Sigmoid colon (tissue), 4 donors: ENCODE results near the gene ADAM19.

Experiments used
- CTCF ChIP-seq, 4 experiments: fragments of 450-650 bp in 3 of 4; fragments of 200-600 bp in 1 of 4; IDR thresholded peaks; one replicate each; pipeline ENCODE4 v1.5.1; 2016 to 2019; ENCODE audit warnings: antibody characterized with exemption in 4 of 4, mild to moderate bottlenecking in 3 of 4, moderate library complexity in 2 of 4
- EP300 ChIP-seq, 4 donors: sonication (generic); formaldehyde crosslinking; IDR thresholded peaks; one replicate each; pipeline ENCODE4 v1.6.1; 2017; ENCODE audit warnings: antibody characterized with exemption in 4 of 4

GRCh38 chr5:157524887-157525286 is 50.7 kb downstream of the ADAM19 start:
- TF ChIP-seq EP300 (IDR thresholded peaks at IDR 0.05) (no peak), CTCF (IDR thresholded peaks at IDR 0.05) (no peak)
